Stimulated activated CD8-positive, alpha-beta memory T cell treated with anti-CD3 and anti-CD28 coated beads, Interleukin-4, amount 100 ng/mL, for 1 hour (primary cell): Measurements from ENCODE around the gene TTC16.

Experiments
- DNase-seq, 2 donors: peaks; one replicate each; pipeline ENCODE4 v3.0.0-alpha.2; 2020; ENCODE audit warnings: low read depth in 2 of 2, low spot score in 1 of 2

TTC16 gene

GRCh38 chr9:127715470-127716337, at the start of gene TTC16, which contains the start of gene PTRH1:
Gene TTC16 (plus strand): TSS chr9:127716079. CDS start chr9:127716146, 67 bp downstream.
Gene PTRH1 (minus strand): TSS chr9:127715663. CDS start chr9:127715639, 24 bp downstream.
- peak; percentile 93 to 98 for DNase-seq

GRCh38 chr9:127667127-127667844, 48.6 kb upstream of the TTC16 start:
- DNase-seq: no peak

GRCh38 chr9:127667906-127668305, 48.0 kb upstream of the TTC16 start:
- no peak for DNase-seq

GRCh38 chr9:127673234-127673633, 42.6 kb upstream of the TTC16 start:
- no peak for DNase-seq

GRCh38 chr9:127676638-127677037, 39.2 kb upstream of the TTC16 start:
- no peak for DNase-seq

GRCh38 chr9:127679506-127679905, 36.4 kb upstream of the TTC16 start:
- DNase-seq: no peak

GRCh38 chr9:127680226-127680625, 35.7 kb upstream of the TTC16 start:
- DNase-seq: no peak

- no peak for DNase-seq
Observed at GRCh38 chr9:127680846-127681245, 35.0 kb upstream of the TTC16 start.

- DNase-seq: no peak
Observed at GRCh38 chr9:127682351-127683136, 33.3 kb upstream of the TTC16 start.

- DNase-seq: no peak
Observed at GRCh38 chr9:127683723-127684122, 32.2 kb upstream of the TTC16 start.

- no peak for DNase-seq
Observed at GRCh38 chr9:127684576-127684975, 31.3 kb upstream of the TTC16 start.

GRCh38 chr9:127686461-127687393, 29.2 kb upstream of the TTC16 start:
- no peak for DNase-seq

GRCh38 chr9:127689329-127690000, 26.4 kb upstream of the TTC16 start:
- no peak for DNase-seq

GRCh38 chr9:127690735-127691134, 25.1 kb upstream of the TTC16 start:
- DNase-seq: no peak

- DNase-seq: no peak
Observed at GRCh38 chr9:127692071-127692470, 23.8 kb upstream of the TTC16 start.

GRCh38 chr9:127693143-127693542, 22.7 kb upstream of the TTC16 start:
- DNase-seq: no peak

- no peak for DNase-seq
Observed at GRCh38 chr9:127693697-127694096, 22.2 kb upstream of the TTC16 start.

GRCh38 chr9:127694890-127695720, 20.8 kb upstream of the TTC16 start:
- DNase-seq: no peak

GRCh38 chr9:127697575-127697974, 18.3 kb upstream of the TTC16 start:
- no peak for DNase-seq
